ENCODE measurements around the gene CAPZA2.

- TF ChIP-seq CTCF (tag by site-specific recombination; IDR thresholded peaks at IDR 0.05) (no peak), ZFP41 (tag by site-specific recombination; IDR thresholded peaks at IDR 0.05; ENCODE audit: borderline replicate concordance) (no peak), TCF7L2 (IDR thresholded peaks at IDR 0.05; ENCODE audit: borderline replicate concordance, low read depth, low read length) (no peak)
Observed at GRCh38 chr7:116922545-116922944, 60.2 kb downstream of the CAPZA2 start.

Data from HEK293 (cell line).